GM19099 (cell line): ENCODE measurements around the gene DOLPP1.

Source experiments
- POLR2A ChIP-seq: IDR thresholded peaks from 3 replicates; pipeline ENCODE4 v1.6.1; 2011; ENCODE audit warnings: low read depth; ENCODE audit not compliant: insufficient read length; ENCODE audit errors: extremely low read depth

DOLPP1 gene

GRCh38 chr9:129075996-129076639 is 4.8 kb upstream of the DOLPP1 start:
- no peak for TF ChIP-seq POLR2A

- no peak for TF ChIP-seq POLR2A
Measured at GRCh38 chr9:129076640-129077037, 4.3 kb upstream of the DOLPP1 start.

GRCh38 chr9:129077236-129077635 is 3.7 kb upstream of the DOLPP1 start:
- no peak for TF ChIP-seq POLR2A

GRCh38 chr9:129078691-129079503 is 2.0 kb upstream of the DOLPP1 start:
- TF ChIP-seq POLR2A = no peak

- TF ChIP-seq POLR2A = no peak
Measured at GRCh38 chr9:129079829-129080228, 1.1 kb upstream of the DOLPP1 start.

- no peak for TF ChIP-seq POLR2A
Measured at GRCh38 chr9:129080298-129080600, 662 bp upstream of the DOLPP1 start.

GRCh38 chr9:129081388-129081904 is 535 bp downstream of the DOLPP1 start:
- TF ChIP-seq POLR2A = peak; percentile 42

- TF ChIP-seq POLR2A = no peak
Measured at GRCh38 chr9:129084087-129084486, 3.2 kb downstream of the DOLPP1 start.

GRCh38 chr9:129089246-129089645 is 8.3 kb downstream of the DOLPP1 start:
- no peak for TF ChIP-seq POLR2A

- TF ChIP-seq POLR2A = peak; percentile 14
Measured at GRCh38 chr9:129093602-129094386, 12.9 kb downstream of the DOLPP1 start.

- TF ChIP-seq POLR2A = no peak
Measured at GRCh38 chr9:129094387-129095169, 13.7 kb downstream of the DOLPP1 start.

- no peak for TF ChIP-seq POLR2A
Measured at GRCh38 chr9:129095170-129095667, 14.3 kb downstream of the DOLPP1 start.

GRCh38 chr9:129095908-129096307 is 15.0 kb downstream of the DOLPP1 start:
- TF ChIP-seq POLR2A = no peak

- no peak for TF ChIP-seq POLR2A
Measured at GRCh38 chr9:129097671-129098306, 16.9 kb downstream of the DOLPP1 start.
